Measurements from ENCODE around the gene UXT.
"Not testable (repeated sequence)": the region's sequence is repeated elsewhere in the genome, so short reads cannot be mapped to it uniquely, and the experiment has no call there.

The UXT gene, protein sequence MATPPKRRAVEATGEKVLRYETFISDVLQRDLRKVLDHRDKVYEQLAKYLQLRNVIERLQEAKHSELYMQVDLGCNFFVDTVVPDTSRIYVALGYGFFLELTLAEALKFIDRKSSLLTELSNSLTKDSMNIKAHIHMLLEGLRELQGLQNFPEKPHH

DNA sequence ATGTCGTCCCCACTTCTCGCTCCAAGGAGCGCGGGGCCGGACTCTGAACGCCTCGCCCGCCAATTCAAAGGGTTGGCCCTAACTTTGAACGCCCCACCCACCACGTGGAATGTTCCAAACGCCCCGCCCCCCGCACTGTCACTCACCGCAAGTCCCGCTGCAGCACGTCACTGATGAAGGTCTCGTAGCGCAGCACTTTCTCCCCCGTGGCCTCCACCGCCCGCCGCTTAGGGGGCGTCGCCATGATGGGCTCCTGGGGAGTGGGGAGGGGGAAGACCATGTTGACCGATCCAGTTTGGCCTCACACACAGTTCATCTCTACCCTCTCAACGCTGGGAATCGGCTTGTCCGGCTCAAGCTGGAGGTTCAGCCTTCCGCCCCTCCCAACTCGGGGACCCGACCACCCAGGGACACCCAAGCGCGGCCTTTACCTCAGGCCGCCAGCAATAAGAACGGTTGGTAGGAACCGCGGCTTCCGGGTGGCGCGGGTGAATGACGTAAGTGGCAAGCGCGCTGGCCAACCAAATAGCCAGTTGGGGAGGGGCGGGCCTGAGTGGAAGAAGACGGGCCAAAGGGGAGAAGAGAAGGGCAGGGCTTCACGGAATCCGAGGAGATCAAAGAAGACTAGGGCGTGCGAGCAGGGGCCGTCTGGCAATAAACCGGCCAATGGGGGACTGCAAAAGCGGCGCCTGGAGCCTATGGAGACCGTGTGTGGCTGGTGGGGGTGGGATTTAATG lies at the start of gene UXT:
Gene UXT, minus strand, starts transcription at position 497 of the 737 bp plus-strand sequence. Its CDS starts 253 bp downstream, at position 244.
- peak; percentile 94 for DNase-seq

DNA sequence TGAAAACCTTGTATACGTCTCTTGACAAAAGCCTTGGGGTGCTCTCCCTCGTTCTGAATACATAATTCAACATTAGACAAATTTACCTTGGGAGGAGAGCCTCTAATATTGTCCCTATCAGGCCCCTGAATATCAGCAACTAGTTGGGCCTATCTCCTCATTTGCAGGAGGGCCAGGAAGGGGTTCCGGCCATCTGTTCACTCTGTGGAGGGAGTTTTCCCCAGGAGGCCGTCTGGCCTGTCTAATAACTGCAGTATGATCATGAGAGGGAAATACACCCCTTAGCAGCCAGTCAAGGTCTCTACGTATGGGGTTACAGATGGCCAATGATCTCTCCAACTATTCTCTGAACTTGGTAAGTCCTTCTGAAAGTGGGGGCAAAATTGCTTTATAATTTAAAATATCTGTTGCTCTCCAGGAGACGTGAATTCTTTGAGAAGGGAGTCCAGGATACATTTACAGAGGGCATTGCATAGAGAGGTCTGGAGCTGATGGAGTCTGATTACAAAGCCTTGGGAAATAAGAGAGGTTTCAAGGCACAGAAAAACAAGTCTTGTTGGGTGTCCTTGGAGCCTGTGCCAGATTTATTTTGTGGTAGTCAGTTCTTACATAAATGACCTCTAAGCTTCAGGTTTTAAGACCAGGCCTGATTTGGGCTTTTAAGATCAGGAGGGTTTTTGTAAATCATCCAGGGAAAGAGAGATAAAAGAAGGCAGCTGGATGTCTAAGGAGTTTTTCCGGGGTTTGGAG lies 48.2 kb upstream of the UXT start:
- no peak for DNase-seq

DNA sequence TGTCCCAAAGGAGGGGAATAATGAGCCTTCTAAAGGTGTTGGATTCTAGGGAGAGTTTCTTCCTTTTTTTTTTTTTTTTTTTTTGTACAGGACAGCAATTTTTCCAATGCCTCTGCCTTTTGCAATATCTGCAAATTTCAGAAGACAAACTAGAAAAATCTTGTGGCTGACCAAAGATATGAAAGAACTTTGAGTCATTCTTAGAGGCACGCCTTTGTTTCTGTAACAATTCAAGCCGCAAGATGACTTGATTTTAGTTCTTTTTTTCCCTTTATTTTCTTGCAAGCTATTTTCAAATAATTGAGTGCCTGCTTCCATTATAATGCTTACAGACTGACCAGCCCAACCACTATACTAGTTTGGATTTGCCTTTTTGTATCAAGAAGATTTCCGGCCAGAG lies 47.6 kb upstream of the UXT start:
- DNase-seq = no peak

DNA sequence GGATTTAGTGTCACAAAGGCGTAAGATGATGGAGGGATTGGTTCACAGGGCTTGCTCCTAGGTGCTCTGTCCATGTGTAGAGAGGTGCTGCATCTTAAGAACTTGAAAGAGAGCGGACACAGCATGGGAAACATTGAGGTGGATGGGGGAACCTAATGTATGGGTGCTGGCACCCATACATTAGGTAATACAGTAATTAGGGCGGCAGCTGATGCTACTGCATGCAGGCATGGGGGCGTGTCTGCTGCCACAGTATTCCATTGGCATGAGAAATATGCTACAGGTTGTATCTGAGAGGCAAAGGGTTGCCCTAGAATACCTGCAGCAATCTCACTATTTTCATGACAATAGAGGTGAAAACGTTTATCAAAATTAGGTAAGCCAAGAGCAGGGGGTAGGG lies 45.8 kb upstream of the UXT start:
- no peak for DNase-seq

DNA sequence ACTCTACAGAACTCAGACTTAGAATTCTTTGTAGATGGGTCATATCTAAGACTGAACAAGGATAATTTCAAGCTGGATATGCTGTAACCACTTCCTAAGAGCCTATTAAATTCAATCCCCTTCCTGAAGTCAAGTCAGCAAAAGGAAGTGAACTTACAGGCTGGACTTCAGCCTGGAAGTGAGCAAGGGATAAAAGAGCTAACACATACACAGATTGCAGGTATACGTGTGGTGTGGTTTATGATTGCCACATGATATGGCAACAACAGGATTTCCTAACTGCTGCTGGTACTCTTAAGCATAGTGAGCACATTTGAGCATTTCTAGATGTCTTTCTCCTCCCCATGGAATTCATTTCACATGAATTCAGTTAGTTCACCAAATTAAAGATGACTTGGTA lies 38.2 kb upstream of the UXT start:
- no peak for DNase-seq

DNA sequence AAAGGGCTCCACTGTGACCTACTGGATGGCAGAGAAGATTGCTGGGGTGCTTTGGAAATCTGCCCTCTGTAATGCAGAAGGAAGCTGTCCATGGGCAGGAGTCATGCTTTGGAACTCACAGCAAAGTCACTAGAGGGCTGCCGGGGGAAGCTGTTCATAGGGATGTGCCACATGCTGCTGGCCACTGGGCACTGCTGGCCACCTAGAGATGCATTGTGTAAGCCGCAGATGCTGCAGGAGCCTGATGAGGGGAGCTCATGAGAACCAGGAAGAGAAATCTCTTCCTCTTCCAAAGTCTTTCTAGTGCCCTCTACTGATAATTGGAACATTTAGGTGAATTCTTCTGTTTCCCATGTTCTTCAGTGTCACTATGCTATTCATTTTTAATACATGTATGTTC lies 31.2 kb upstream of the UXT start:
- no peak for DNase-seq

DNA sequence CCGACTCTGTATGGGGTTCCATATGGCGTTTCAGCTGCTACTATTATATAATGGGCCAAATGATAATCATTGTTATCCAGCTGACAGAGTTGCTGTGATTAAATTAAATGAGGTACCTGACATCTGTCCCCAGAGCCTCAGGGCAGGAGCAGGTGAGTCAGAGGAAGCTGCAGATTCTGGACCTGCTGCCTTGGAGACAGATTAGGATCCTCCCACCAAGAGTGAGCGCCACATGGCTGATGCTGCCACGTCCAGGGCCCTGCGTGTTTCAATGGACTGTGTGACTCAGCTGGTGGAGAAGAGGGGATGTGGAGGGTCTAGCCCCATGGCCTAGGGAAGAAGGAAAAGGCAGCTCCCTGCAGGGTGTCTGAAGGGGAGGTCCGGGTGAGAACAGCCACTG lies 28.3 kb upstream of the UXT start:
- no peak for DNase-seq

DNA sequence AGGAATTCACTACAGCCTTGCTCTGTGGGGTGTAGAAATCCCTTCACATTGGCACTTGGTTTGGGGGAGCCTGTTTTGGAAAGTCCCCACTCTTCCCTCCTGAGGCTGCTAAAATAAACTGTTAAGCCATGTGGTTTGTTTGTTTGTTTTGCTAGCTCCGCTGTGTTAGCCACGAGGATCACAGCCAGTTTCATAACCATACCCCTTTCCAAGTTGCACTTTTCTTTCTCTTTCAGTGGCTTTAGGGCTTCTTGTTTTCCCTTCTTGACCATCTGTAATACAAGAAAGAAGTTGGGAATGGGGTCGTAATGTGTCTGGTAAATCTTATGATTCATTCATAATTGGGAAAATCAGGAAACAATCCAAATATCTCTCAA lies 24.8 kb upstream of the UXT start:
- DNase-seq = no peak

DNA sequence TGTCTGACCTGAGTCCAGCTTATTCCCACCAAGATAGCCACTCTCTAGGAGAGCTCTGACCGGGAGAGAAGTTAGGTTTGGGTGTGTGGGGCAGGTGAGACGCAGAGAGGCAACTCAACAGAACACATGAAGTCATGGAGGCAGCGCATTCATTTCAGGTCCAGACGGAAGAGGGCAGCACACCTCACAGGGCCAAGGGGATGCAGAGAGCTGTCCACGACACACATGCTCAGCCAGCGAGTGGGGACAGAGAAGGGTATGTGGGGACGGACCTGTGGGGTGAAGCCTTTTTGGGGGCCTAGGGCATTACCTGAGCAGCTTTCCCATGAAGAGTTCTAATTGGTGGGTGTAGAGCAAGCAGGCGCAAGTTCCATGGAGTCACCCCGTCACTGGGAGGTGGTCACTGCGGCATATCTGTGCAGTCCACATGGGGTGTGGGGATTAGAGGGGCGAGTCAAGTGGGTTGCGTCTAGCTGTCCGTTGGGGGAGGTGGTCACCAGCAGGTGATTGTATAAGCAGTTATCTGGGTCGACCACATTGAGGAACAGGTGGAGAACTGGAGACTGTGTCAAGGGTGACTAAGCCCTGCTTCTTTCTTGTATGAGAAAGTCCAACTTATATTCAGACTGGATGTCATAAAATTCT lies 24.3 kb upstream of the UXT start:
- no peak for DNase-seq

DNA sequence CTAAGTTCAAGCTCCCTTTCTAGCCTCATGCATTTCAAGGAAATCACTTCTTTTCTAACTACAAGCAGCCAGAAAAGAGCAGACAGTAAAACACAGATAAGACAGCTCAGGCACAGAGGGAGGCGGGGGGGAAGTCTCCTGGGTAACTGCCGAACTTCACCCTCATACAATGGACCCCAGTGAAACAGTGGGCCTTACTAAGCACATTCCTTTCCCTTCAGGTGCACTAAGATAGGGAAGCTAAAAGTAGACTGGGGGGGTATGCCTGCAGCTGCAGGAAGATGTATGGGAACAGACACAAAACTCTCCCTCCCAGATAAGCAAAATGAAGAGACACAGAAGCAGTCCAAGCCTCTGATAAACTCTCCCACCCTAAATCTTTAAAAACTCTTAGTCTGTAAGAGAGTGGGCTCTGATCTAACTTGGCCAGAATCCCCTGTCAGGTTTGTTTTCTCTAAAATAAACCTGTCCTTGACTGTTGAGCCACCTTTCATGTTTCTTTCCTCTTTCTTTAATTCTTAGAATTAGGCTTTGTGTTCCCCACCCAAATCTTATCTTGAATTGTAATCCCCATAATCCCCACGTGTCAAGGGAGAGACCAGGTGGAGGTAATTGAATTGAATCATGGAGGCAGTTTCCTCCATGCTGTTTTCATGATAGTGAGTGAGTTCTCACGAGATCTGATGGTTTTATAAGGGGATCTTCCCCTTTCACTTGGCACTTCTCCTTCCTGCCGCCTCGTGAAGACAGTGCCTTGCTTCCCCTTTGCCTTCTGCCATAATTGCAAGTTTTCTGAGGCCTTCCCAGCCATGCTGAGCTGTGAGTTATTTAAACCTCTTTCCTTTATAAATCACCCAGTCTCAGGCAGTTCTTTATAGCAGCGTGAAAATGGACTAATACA lies 17.2 kb upstream of the UXT start:
- not testable (repeated sequence) for DNase-seq

DNA sequence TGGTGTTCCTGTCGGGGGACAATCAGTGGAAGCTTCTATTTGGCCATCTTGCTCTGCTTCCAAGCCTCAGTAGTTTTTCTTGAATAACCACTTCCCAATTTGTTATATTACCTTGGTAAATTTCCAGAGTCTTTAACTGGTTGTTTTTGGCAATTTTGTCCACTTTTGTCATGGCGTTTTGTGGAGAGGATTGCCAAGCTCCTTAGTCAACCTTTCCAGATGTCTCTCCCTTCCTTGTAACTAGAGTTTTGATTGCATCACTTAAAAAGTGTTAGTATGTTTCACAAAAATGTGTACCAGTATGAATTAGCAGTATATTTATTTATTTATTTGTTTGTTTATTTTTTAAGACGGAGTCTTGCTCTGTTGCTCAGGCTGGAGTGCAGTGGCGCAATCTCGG lies 15.8 kb upstream of the UXT start:
- no peak for DNase-seq

DNA sequence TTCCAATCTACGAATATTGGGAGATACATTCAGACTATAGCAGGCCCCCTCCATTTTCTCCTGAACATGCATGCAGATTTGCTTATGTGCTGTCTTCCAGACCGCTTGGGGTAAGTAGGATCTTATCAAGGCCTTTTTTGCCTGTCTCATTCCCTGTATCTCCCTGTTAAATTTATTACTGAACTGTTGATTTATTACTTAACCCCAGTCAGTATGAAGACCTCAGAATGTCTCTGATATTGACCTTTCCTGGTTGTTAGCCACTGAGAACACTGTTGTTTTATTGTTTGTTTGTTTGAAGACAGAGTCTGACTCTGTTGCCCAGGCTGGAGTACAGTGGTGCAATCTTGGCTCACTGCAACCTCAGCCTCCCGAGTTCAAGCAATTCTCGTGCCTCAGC lies 6.8 kb upstream of the UXT start:
- DNase-seq = not testable (repeated sequence)

DNA sequence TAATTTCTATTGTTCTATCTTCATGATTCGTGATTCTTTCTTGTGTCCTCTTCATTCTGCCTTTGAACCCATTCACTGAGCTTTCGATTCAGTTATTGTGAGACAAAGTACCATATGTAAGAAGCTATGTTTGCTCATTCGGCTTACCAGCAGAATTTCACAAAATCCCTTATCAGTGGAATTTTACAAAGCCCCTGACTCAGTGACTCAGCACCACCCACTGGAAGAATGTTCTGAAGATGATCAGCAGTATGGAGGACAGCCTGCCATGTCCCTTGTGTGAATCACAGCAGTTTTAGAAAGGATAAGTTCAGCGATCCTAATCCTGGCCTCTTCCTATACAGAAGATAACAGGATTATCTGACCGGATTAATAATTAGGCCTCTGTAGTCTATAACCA lies 5.8 kb upstream of the UXT start:
- DNase-seq = no peak

DNA sequence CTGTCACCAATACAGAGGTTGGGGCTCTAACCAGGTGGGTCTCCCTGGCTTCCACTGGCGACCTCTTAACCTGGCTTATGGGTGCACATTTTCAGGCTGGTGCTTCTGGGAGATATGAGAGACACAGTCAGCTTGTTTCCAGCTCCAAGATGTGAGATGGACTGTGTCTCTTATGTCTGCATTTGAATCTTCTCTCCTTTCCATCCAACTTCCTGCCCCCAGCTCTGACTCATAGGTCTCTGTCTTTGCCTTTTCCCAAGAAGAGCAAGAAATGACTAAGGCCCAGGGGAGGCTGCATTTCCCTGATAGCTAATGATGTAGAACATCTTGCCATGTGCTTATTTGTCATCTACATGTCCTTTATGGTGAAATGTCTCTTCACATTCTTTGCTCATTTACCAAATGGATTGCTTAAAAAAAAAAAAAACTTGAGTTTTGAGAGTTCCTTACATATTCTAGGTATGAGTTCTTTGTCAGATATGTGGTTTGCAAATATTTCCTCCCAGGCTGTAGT lies 3.2 kb upstream of the UXT start:
- no peak for DNase-seq

DNA sequence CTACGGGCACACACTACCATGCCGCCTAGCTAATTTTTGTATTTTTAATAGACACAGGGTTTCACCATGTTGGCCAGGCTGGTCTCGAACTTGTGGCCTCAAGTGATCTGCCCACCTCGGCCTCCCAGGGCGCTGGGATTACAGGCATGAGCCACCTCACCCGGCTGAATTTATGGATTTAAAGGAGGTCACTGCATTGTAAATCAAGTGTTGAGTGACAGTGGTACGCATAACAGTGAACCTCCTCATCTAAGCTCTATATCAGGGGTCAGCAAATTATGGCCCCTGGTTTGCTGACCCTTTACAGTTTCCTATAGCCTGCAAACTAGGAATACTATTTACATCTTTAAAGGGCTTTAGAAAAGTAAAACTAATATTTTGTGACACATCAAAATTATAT lies 2.6 kb upstream of the UXT start:
- no peak for DNase-seq

DNA sequence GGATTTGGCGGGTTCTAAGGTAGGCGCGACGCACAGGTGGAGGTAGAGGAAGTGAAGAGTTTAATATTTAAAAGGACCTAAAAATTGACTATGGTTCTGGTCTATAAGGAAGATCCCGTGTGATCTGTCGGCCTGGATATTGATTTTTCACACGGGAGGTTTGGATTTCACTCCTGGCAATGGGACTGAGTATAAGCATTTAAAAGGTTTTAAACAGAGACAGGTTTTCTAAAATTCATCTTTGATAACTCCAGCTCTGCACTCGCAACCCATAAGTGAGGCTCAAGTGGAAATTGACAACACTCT lies 394 bp upstream of the UXT start:
- no peak for DNase-seq

DNA sequence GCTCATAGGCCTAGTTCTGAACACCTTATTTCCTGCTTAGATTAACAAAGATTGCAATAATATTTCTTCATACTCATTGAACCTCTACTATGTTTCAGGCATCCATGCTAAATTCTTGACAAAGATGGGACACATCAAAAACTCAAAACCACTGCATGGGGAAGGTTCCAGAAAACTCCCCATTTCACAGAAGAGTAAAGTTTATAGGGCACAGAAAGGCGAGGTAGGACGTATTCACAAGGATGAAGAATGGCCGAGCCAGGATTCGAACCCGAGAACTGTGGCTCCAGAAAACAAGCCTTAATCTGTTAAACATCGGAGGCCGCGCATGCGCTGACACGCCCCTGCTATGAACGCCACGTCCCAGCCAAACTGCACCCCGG lies 688 bp downstream of the UXT start:
- no peak for DNase-seq

DNA sequence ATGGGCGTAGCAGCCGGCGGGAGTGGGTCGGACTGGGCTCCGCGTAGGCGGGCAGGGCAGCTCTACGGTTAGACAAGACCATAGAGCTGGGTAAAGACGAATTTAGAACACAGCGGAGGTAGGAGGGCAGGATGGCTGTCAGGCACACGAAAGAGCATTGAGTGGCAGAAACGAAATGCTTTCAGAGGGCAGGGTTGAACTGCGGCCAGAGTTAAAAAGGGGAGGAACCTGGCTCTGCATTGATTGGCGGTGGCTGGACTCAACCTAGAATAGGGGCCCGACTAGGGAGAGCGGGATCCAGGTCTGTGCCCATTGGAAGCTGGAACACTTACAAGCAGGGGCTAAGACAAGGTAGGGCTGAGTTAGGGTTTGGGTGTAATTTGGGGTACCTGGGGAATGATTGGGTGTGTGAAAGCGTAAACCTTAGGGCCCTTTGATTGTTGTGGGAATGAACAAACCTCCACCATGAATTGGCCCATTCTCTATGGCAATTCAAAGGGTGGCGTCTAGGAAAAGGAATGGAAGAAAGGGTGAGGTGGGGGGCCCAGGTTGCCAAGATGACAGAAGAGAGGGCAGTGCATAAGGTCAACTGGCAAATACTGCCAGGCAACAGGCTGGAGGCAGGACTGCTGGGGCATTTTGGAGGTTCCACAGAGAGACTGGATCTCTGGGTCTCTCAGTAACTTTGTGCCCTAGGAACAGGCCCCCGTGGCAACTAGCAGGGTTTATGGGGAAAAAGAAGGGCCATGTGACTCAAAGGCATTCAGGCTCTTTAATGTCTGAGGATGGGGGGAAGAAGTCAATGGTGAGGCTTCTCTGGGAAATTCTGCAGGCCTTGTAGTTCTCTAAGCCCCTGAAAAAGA lies 7.7 kb downstream of the UXT start:
- no peak for DNase-seq

DNA sequence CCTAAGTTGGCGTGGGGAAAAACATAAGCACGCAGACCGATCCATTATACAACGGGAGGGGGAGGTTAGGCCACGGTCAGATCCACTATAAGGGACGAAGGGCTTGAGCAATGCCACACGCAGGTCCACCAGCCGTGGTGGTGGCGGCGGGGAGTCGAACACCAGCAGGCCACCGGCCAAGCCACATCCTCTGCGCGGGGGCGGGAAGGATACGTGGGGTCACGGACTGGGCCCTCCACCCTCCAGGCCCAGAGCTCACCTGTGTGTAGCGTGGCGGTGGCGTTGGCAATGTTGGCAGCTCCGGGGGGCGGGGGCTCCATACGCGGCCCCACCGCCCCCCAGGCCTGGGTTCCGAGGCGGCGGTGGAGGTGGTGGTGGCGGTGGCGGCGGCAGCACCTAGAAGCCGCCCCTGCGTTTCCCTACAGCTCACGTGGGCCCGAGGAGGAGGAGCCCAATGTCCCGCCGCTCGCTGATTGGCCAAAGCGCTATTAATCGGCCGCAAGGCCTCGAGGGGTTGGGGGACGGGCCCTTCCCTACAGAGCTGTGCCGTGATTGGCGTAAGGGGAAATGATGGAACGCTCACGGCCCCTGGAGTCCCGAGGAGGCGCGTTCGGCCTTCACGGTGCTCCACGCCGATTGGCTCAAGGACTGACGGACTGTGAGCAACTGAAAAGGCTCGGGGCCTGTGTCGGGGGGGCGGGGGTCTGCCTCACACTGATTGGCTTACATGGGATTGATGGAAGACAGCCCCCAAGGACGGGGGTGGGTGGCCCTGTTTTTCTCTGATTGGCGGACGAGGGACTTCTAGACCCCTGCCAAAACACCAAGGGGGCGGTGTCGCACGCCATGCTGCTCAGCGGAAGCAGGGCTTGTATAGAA lies 8.6 kb downstream of the UXT start, which contains the start of gene ELK1:
Gene ELK1, minus strand, starts transcription at position 400 of the 879 bp plus-strand sequence. CDS start 9,122 bp downstream, outside the sequence.
- DNase-seq = peak; percentile 99

DNA sequence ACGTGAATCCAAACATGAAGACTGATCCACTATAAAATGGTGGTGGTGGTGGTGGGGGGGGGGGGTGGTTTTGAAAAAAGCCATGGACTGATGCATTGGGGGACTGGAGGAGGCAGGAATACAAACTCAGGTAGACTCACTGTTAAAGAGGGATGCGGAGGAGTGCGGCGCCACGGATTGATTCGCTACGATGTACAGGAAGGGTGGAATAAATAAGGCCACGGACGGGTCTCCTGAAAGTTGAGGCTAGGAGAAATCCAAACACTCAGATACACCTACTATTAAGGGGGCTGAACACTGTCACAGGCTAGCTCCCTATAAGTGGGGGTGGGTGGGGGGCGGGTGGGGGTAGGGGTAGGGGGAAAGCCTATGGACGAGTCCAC lies 9.2 kb downstream of the UXT start:
- no peak for DNase-seq

DNA sequence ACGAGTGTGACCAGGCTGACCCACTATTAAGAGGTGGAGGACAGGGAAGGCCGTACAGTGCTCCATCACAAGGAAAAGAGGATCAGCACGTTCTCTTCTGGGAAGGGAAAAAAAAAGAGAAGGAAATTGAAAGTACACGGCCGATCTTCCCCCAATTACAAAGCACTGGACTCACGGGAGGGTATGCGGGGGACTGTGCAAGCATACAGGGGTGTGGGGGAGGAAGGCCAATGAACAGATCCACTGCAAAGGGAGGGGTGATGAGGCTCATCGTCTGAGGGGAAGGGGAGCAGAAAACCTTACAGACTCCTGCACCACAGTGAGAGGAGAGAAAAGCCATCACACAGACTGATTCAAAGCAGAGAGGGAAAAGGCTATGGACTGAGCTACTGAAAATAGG lies 9.7 kb downstream of the UXT start:
- no peak for DNase-seq
